ENCODE results near the gene SARM1. TPM values are rescaled to one million over a fixed set of nuclear protein-coding genes. Genes with fewer than 3 reads are reported as not detected.
"Not testable (repeated sequence)": the region's sequence is repeated elsewhere in the genome, so short reads cannot be mapped to it uniquely, and the experiment has no call there.

The SARM1 gene
- polyA plus RNA-seq, 3 donors: 0.78 to 7.1 (median 0.90) TPM

DNA sequence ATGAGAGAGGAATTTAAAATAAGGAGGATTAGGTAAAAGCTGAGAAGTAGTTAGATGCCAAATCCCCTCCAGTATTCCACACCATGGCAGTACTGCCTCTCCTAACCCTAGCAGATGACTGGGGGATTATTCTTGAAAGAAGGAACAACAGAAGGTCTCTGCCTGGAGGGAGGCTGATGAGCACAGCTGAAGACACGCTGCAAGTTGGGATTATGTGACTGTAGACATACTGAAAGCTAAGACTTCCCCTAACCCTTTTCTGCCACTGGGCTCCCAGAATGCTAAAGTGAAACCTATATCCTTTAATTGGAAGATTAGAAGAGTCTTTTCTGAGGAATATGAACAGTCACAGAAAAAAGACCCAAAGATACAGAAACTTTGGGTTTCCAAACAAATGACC lies 62.2 kb downstream of the SARM1 start:
- Histone ChIP-seq H3K9me3 (replicated peaks in 1 of 2; ENCODE audit: control insufficient read depth in 1 of 2, insufficient read depth in 1 of 2, low read length in 2 of 2) (no peaks in the 10 kb centered on the region), H2AFZ (ENCODE audit: insufficient read depth, low read depth, low read length, poor library complexity, severe bottlenecking) (no peak overlapping the region), H3K27ac (ENCODE audit: low read depth in 1 of 2, low read length in 2 of 2) (no peak overlapping the region), H3K4me2 (replicated peaks; ENCODE audit: extremely low read depth, low read length, poor library complexity, severe bottlenecking) (no peak overlapping the region), H3K36me3 (replicated peaks in 1 of 2; ENCODE audit: control insufficient read depth in 1 of 2, insufficient read depth in 2 of 2, low read length in 2 of 2) (no peaks in the 10 kb centered on the region), H3K4me1 (ENCODE audit: control insufficient read depth in 1 of 2, insufficient read depth in 2 of 2, low read length in 2 of 2) (no peaks in the 10 kb centered on the region), H3K9ac (ENCODE audit: insufficient read depth, low read length, poor library complexity, severe bottlenecking) (no peak overlapping the region), H3K79me2 (ENCODE audit: insufficient read depth, low read length) (no peaks in the 10 kb centered on the region), H3K27me3 (ENCODE audit: control insufficient read depth in 2 of 2, insufficient read depth in 2 of 2, low read length in 2 of 2) (peaks cover 0 to 2% of the 10 kb centered on the region in 2 donors), H4K20me1 (ENCODE audit: insufficient read depth, low read length) (no peaks in the 10 kb centered on the region), H3K4me3 (replicated peaks in 1 of 3; ENCODE audit: low read depth in 2 of 3, low read length in 3 of 3) (no peak overlapping the region)
- no CpG with 5 or more reads among the region's 1 CpG for WGBS (ENCODE audit: insufficient coverage)
- Mint-ChIP-seq H3K9me3 (peaks cover 0 to 3% (median 0%) of the 10 kb centered on the region in 7 donors), H3K4me1 (peaks cover 9% of the 10 kb centered on the region), H3K36me3 (no peaks in the 10 kb centered on the region), H3K4me3 (no peak overlapping the region), H3K27ac (no peak overlapping the region), H3K27me3 (ENCODE audit: low read depth in 3 of 3) (peaks cover 0 to 11% (median 3%) of the 10 kb centered on the region in 3 donors)
- intact Hi-C loops (cut with micrococcal nuclease): no loop called here
- no peak for DNase-seq
- TF ChIP-seq, protein P1, sequence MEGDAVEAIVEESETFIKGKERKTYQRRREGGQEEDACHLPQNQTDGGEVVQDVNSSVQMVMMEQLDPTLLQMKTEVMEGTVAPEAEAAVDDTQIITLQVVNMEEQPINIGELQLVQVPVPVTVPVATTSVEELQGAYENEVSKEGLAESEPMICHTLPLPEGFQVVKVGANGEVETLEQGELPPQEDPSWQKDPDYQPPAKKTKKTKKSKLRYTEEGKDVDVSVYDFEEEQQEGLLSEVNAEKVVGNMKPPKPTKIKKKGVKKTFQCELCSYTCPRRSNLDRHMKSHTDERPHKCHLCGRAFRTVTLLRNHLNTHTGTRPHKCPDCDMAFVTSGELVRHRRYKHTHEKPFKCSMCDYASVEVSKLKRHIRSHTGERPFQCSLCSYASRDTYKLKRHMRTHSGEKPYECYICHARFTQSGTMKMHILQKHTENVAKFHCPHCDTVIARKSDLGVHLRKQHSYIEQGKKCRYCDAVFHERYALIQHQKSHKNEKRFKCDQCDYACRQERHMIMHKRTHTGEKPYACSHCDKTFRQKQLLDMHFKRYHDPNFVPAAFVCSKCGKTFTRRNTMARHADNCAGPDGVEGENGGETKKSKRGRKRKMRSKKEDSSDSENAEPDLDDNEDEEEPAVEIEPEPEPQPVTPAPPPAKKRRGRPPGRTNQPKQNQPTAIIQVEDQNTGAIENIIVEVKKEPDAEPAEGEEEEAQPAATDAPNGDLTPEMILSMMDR (IDR thresholded peaks at IDR 0.05): no peak

DNA sequence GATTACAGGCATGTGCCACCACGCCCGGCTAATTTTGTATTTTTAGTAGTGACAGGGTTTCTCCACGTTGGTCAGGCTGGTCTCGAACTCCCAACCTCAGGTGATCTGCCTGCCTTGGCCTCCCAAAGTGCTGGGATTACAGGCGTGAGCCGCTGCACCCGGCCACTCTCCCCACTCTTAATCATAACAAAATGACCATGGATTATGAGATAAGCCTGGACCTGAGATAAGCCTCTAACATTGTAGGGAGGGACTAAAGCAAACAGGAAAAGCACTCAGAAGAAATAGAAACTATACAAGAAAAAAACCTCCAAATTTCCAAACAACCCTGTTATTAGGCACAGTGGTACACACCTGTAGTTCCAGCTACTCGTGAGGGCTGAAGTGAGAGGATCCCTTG lies 62.8 kb downstream of the SARM1 start:
- no CpG with 5 or more reads among the region's 8 CpGs for WGBS (ENCODE audit: insufficient coverage)
- H3K4me3 ChIP-seq (replicated peaks in 1 of 3; ENCODE audit: low read depth in 2 of 3, low read length in 3 of 3); H3K4me1 Mint-ChIP-seq; intact Hi-C loops (cut with micrococcal nuclease); H3K36me3 ChIP-seq (replicated peaks in 1 of 2; ENCODE audit: control insufficient read depth in 1 of 2, insufficient read depth in 2 of 2, low read length in 2 of 2); H3K27ac Mint-ChIP-seq; H3K9me3 Mint-ChIP-seq; H3K36me3 Mint-ChIP-seq; H3K79me2 ChIP-seq (ENCODE audit: insufficient read depth, low read length); H3K4me3 Mint-ChIP-seq; H3K9ac ChIP-seq (ENCODE audit: insufficient read depth, low read length, poor library complexity, severe bottlenecking); H4K20me1 ChIP-seq (ENCODE audit: insufficient read depth, low read length); H3K27me3 ChIP-seq (ENCODE audit: control insufficient read depth in 2 of 2, insufficient read depth in 2 of 2, low read length in 2 of 2); H3K9me3 ChIP-seq (replicated peaks in 1 of 2; ENCODE audit: control insufficient read depth in 1 of 2, insufficient read depth in 1 of 2, low read length in 2 of 2); H3K4me2 ChIP-seq (replicated peaks; ENCODE audit: extremely low read depth, low read length, poor library complexity, severe bottlenecking); DNase-seq; H3K4me1 ChIP-seq (ENCODE audit: control insufficient read depth in 1 of 2, insufficient read depth in 2 of 2, low read length in 2 of 2); H3K27ac ChIP-seq (ENCODE audit: low read depth in 1 of 2, low read length in 2 of 2); H2AFZ ChIP-seq (ENCODE audit: insufficient read depth, low read depth, low read length, poor library complexity, severe bottlenecking): not testable (repeated sequence)
- H3K27me3 Mint-ChIP-seq (ENCODE audit: low read depth in 3 of 3): peaks cover 0 to 11% (median 3%) of the 10 kb centered on the region in 3 donors

Measured in CD14-positive monocyte (primary cell).